Glomerular endothelial cell (primary cell): Measurements from ENCODE around the gene GOLGA8B. TPM values are rescaled to one million over a fixed set of nuclear protein-coding genes. Genes with fewer than 3 reads are reported as not detected.
"Not testable (repeated sequence)": the region's sequence is repeated elsewhere in the genome, so short reads cannot be mapped to it uniquely, and the experiment has no call there.

ENCODE experiments used
- DNase-seq: peaks from one replicate; pipeline ENCODE4 v3.0.0-alpha.2; 2011; ENCODE audit warnings: low read depth, low spot score; ENCODE audit errors: extremely low read depth
- total RNA-seq: library from RNA; depleted of rRNA; stranded (reverse); fragments of >200 nt; gene quantifications from 2 replicates; pipeline ENCODE4 v1.2.3, GENCODE V29; 2015

Gene GOLGA8B
- 9.3 and 25.9 TPM in 2 replicates for total RNA-seq

GRCh38 chr15:34583399-34584329, at the start of gene GOLGA8B:
Gene GOLGA8B, minus strand, starts transcription at chr15:34583651. Its CDS starts 47,739 bp downstream, at chr15:34535912.
- no peak for DNase-seq

DNA sequence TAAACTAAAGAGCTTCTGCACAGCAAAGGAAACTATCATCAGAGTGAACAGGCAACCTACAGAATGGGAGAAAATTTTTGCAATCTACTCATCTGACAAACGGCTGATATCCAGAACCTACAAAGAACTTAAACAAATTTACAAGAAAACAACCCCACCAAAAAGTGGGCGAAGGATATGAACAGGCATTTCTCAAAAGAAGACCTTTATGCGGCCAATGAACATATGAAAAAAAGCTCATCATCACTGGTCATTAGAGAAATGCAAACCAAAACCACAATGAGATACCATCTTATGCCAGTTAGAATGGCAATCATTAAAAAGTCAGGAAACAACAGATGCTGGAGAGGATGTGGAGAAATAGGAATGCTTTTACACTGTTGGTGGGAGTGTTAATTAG, 49.7 kb upstream of the GOLGA8B start:
- DNase-seq: not testable (repeated sequence)

DNA sequence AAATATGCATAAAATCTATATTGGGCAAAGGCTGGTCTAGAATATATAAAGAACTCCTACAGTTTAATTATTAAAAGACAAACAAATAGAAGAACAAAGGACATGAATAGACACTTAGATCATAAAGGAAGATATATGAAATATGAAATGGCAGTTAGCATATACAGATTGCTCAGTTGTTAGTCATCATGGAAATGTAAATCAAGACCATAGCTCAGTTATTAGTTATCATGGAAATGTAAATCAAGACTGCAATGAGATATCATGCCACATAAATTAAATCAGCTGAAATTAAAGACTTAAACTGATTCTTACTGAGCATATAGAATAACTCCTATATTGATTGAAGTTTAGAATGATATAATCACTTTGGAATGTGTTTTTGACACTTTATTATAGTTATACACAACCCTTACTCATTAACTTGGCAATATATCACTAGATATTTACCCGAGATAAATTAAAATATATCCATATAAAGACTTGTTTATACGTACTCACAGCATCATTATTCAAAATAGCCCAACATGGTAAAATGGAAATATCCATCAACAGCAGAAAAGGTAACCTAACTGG, 45.2 kb upstream of the GOLGA8B start:
- no peak for DNase-seq

DNA sequence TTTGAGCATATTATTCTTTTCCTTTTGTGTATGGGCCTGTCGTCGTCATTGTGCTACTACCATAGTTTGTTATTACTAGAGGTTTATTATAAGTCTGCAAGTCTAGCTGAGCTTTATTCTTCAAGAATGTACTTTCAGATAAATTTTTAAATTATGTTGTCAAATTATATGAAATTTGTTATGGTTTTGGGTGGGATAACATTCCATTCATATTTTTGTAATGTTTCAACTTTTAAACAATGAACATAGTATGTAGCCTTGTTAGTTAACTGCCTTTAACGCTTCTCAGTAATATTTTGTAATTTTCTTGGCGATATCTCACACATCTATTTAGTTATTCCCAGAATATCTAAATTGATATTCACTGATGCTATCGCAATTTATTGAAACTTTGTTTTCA, 41.6 kb upstream of the GOLGA8B start:
- DNase-seq: no peak

- no peak for DNase-seq
Measured at GRCh38 chr15:34621675-34622074, 38.2 kb upstream of the GOLGA8B start.

- DNase-seq: peak; percentile 64
Measured at GRCh38 chr15:34620814-34621213, 37.4 kb upstream of the GOLGA8B start.

DNA sequence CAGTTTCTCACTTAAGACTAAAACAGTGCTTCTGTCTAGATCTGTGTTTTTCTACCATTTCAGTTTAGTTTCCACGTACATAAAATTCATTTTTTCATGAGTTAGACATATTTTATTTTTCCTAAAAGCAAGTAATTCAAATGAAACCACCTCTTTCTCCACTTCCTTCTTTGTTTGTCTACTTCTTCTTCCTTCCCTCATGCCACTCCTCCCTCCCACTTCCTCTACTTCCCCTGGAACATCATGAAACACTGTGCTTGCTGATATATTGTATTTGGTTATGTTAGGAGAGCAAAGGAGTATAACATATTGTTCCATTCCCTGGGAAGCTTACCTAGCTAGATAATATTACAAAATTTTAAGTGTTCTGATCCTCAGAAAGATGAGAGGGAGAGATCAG, 36.7 kb upstream of the GOLGA8B start:
- DNase-seq: no peak

DNA sequence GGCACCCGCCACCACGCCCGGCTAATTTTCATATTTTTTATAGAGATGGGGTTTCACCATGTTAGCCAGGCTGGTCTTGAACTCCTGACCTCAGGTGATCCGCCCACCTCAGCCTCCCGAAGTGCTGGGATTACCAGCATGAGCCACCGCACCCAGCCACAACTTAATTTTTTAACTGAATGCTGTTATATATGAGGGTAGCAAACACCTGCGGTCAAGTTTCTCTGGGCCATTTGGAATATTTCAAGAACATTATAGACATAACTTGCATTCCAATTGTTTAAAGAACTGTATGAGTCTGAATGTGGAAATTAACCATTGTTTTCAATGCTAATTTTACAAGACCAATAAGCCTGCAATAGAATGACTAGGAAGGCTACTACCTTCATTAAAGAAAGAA, 35.7 kb upstream of the GOLGA8B start:
- DNase-seq: no peak

- DNase-seq: no peak
Measured at GRCh38 chr15:34618073-34618472, 34.6 kb upstream of the GOLGA8B start.

DNA sequence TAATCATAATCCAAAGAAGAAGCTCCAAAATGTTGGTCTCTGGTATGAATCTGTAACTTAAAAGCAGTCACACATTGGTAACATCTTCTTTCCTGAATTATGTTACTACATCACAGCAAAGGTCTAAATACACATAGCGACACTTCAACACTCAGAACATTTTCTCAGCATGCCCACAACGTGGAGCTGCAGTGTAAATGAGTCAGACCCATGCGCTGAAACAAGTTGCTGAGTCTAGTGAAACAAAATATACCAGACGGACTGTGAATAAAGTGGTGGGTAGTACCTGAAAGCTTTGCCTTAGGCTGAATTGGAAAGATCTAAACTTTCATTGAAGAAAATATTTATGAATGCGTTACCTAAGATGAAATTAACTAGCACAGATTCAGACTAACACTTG, 33.2 kb upstream of the GOLGA8B start:
- no peak for DNase-seq

- DNase-seq: no peak
Measured at GRCh38 chr15:34613997-34614396, 30.5 kb upstream of the GOLGA8B start.

GRCh38 chr15:34613301-34613700, 29.9 kb upstream of the GOLGA8B start:
- no peak for DNase-seq

DNA sequence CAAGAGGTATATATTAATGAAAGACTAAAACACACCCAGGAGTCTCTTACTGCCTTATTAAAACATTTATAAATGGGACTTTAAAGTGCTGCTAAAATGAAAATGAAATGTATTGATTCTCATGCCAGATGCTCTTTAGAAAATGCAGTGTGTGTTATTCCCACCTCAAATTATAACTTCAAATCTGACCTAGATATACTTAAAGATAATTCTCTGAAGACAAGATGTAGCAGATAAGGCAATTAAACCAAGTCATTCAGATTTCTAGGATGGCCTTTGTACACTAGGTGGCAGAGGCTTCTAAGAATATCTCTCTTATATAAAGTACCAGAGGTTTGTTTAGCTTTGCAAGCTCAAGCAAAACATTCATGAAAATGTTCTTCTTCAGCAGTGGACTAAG, 26.9 kb upstream of the GOLGA8B start:
- no peak for DNase-seq

DNA sequence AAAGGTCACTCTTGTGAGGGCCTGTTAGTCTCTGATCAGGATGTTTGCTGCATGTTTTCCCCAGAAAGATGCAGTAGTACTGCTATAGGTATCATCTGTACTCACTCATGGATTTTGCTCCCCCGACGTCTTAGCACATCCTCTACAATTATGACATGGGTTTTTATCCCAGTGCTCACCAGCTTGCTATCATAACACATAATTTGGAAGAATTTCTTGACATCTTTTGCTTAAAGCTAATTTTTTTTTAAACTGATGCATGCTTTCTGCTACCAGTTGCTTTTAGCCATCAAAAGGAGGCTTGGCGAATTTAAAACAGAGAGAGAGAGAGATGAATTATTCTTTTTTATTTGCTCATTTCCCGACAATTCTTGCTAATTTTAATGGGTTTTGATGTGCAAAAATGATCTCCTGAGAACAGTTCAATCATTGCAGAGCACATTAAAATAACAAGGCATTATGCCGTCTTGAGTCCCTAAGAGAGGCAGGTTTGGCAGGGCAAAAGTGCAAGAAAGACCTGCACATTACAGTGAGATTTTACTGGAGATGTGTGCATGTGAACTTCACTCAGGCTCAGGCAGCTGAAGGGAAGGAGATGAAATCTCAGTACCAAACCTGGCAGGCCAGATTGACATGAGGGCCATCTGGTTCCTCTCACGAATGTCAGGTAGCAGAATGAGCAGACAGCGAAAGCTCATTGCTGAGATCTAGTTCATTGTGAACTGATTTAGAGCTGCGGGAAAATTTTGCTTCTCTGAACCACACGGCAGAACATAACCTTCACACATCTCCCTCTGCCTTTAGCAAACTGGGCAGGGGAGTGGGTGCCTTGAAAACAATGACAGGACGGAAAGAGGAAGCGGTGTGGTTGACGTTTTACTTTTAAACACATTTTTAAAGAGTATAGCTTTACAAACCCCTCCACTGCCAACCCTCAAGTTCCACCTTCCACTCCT, 25.9 kb upstream of the GOLGA8B start:
- no peak for DNase-seq

GRCh38 chr15:34608517-34608916, 25.1 kb upstream of the GOLGA8B start:
- no peak for DNase-seq

GRCh38 chr15:34607832-34608231, 24.4 kb upstream of the GOLGA8B start:
- DNase-seq: no peak

GRCh38 chr15:34606545-34606944, 23.1 kb upstream of the GOLGA8B start:
- DNase-seq: no peak

DNA sequence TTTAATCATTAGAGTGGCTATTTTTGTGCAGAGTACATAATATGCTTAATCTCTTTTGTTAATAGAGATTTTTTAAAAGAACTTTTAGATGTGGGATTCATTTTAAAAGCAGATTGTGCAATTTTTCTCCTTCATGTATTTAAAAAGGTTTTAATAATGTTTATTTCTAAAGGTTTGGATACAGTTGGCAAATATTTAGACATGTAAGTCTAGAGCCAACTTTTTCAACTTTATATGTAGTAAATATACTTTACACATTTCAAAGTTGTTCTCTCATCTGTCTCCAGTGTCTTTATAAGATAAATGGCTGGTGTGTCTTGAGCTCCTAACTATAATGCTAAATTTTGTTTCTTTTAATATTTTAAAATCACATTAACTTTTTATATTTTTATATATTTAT, 22.7 kb upstream of the GOLGA8B start:
- no peak for DNase-seq

DNA sequence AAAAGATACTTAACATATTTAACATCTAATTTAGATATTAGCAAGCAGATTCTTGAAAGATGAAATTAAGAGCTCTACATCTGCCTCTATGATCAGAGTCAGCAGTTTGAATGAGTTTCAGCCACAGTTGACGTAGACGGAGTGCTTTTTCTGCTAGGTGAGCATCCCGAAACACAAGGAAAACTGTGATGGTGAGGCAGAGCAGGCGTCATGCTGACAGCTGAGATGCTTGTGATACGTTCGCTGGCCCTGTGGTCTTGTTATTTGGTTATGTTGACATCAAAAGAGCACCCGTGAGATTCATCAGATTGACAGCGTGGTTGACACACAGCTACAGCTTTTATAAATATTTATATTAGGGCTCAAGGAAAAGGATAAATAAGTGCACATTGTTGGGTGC, 19.6 kb upstream of the GOLGA8B start:
- no peak for DNase-seq

- DNase-seq: no peak
Measured at GRCh38 chr15:34600923-34601322, 17.5 kb upstream of the GOLGA8B start.
